IPS DF 6.9 (cell line): Measurements from ENCODE around the gene PTPRN2.

Experiments
- DNase-seq: peaks from one replicate; pipeline ENCODE4 v3.0.0-alpha.2; 2013; ENCODE audit warnings: low read depth, low spot score
- H3K27ac ChIP-seq: one replicate; pipeline ENCODE4 v1.5.1; 2013; ENCODE audit warnings: low read length, control low read depth
- H3K27me3 ChIP-seq: 2 replicates; pipeline ENCODE4 v1.6.1; 2013; ENCODE audit warnings: mild to moderate bottlenecking, low read length; ENCODE audit not compliant: control insufficient read depth, insufficient read depth
- H3K36me3 ChIP-seq: 2 replicates; pipeline ENCODE4 v1.6.1; 2013; ENCODE audit warnings: low read length; ENCODE audit not compliant: control insufficient read depth, insufficient read depth
- H3K4me1 ChIP-seq: 2 replicates; pipeline ENCODE4 v1.6.1; 2013; ENCODE audit warnings: low read length; ENCODE audit not compliant: control insufficient read depth, insufficient read depth
- H3K4me3 ChIP-seq: 2 replicates; pipeline ENCODE4 v1.5.1; 2013; ENCODE audit warnings: mild to moderate bottlenecking, low read length
- H3K9me3 ChIP-seq: 2 replicates; pipeline ENCODE4 v1.6.1; 2013; ENCODE audit warnings: low read length, inconsistent platforms; ENCODE audit not compliant: control insufficient read depth, insufficient read depth
- WGBS: extraction: QIAGEN DNeasy Blood & Tissue Kit; methylation state at CpG from one replicate; pipeline ENCODE4 v1.1.7; 2013; ENCODE audit warnings: mixed read lengths, missing lambda C conversion rate; ENCODE audit not compliant: insufficient read length, insufficient coverage; 5-methylcytosine and 5-hydroxymethylcytosine counted together

PTPRN2 gene

GRCh38 chr7:157658851-157659412 is 928.7 kb downstream of the PTPRN2 start:
- no peak overlapping the region for H3K4me3 ChIP-seq
- no peaks in the 10 kb centered on the region for H3K36me3 ChIP-seq
- H3K27ac ChIP-seq = no peak overlapping the region
- H3K9me3 ChIP-seq = peaks cover 24% of the 10 kb centered on the region
- DNase-seq = no peak
- H3K4me1 ChIP-seq = no peaks in the 10 kb centered on the region; the same call in 1 of the 2 replicates
- WGBS = no CpG with 5 or more reads among the region's 26 CpGs
- no peaks in the 10 kb centered on the region for H3K27me3 ChIP-seq

DNA sequence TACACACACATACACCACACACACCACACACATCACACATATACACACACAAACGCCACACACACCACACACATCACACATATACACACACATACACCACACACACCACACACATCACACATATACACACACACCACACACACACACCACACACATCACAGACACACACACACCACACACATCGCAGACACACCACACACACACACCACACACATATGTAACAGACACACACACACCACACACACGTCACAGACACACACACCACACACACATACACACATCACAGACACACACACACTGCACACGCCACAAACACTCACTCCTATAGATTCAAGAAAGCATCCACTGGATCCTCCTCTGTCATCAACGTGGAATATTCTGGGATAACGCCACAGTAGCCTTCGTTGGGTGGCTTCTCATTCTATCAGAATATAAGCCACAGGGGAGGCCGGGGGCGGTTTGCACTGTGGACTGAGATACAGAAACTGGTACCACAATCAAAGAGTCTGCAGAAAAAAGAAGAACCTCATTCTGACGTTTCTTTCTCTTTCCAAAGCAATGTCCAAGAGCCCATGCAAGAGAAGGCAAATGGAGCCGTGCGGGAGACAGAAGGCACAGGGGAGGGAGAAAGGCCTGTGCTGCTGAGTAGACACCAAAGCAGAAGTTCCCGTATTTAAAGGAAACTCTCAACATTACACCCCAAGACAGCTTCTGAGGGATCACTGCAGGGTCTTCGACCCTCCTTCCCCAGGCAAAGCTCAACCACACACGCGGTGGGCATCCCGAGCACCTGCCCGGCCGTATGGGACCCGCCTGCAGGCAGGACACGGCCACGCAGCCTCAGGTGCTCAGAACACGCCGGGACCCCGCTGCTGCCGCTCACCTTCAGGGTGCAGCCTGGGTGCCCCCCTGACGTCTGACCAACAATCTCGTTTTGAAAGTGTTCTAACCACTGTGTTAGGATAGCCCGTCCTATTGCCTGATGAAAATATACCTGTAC is 929.6 kb downstream of the PTPRN2 start:
- no peak for DNase-seq
- Histone ChIP-seq H3K4me3 (no peak overlapping the region; the same call in 1 of the 2 replicates), H3K9me3 (peaks cover 22% of the 10 kb centered on the region), H3K27ac (no peak overlapping the region), H3K36me3 (no peaks in the 10 kb centered on the region), H3K4me1 (no peaks in the 10 kb centered on the region; the same call in 1 of the 2 replicates), H3K27me3 (no peaks in the 10 kb centered on the region)
- no CpG with 5 or more reads among the region's 29 CpGs for WGBS

DNA sequence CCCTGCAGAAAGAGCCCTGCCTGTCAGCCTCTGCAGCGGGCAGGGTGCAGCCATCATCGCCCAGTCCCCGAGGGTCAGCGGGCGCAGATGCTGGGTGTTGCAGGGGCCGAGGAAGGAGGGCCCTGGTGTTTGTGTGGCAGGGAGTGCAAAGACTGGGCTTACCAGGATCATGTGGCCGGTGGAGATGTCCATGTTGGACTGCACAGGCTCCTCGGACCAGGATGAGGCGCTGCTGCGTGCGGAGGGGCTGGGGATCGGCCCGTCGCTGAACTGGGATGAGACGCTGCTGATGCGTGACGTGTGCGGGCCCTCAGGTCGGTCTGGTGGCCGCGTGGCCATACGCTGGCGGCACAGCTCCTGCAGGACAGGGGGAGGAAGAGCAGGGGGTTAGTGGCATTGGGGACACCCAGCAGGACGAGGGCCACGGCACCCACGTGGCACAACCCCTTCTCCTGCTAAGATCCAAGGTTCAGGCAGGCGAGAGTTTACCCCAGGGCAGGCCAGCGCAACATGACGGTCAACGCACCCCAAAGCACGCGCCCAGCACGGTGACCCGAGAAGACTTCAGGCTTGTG is 931.3 kb downstream of the PTPRN2 start:
- no peaks in the 10 kb centered on the region for H3K27me3 ChIP-seq
- no CpG with 5 or more reads among the region's 34 CpGs for WGBS
- H3K9me3 ChIP-seq = peaks cover 18% of the 10 kb centered on the region
- H3K27ac ChIP-seq = no peak overlapping the region
- no peaks in the 10 kb centered on the region; the same call in 1 of the 2 replicates for H3K4me1 ChIP-seq
- H3K36me3 ChIP-seq = no peaks in the 10 kb centered on the region
- no peak for DNase-seq
- no peak overlapping the region for H3K4me3 ChIP-seq

- no CpG with 5 or more reads among the region's 14 CpGs for WGBS
- H3K4me1 ChIP-seq = no peaks in the 10 kb centered on the region; the same call in 1 of the 2 replicates
- peaks cover 21% of the 10 kb centered on the region for H3K9me3 ChIP-seq
- no peak overlapping the region for H3K4me3 ChIP-seq
- H3K27ac ChIP-seq = no peak overlapping the region
- no peak for DNase-seq
- H3K36me3 ChIP-seq = no peaks in the 10 kb centered on the region
- H3K27me3 ChIP-seq = no peaks in the 10 kb centered on the region
Measured at GRCh38 chr7:157654350-157654749, 933.3 kb downstream of the PTPRN2 start.

DNA sequence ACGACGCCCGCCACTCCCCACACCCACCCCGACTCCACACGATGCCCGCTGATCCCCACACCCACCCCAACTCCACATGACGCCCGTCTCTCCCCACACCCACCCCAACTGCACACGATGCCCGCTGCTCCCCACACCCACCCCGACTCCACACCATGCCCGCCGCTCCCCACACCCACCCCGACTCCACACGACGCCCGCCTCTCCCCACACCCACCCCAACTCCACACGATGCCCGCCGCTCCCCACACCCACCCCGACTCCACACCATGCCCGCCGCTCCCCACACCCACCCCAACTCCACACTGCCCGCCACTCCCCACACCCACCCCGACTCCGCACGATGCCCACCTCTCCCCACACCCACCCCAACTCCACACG is 933.8 kb downstream of the PTPRN2 start:
- DNase-seq = no peak
- H3K36me3 ChIP-seq = no peaks in the 10 kb centered on the region
- no peak overlapping the region for H3K4me3 ChIP-seq
- H3K27ac ChIP-seq = no peak overlapping the region
- peaks cover 21% of the 10 kb centered on the region for H3K9me3 ChIP-seq
- no peaks in the 10 kb centered on the region; the same call in 1 of the 2 replicates for H3K4me1 ChIP-seq
- WGBS = no CpG with 5 or more reads among the region's 28 CpGs
- no peaks in the 10 kb centered on the region for H3K27me3 ChIP-seq

GRCh38 chr7:157652954-157653826 is 934.4 kb downstream of the PTPRN2 start:
- H3K27ac ChIP-seq = no peak overlapping the region
- H3K4me1 ChIP-seq = no peaks in the 10 kb centered on the region; the same call in 1 of the 2 replicates
- DNase-seq = no peak
- H3K9me3 ChIP-seq = peaks cover 17% of the 10 kb centered on the region
- H3K27me3 ChIP-seq = no peaks in the 10 kb centered on the region
- no peaks in the 10 kb centered on the region for H3K36me3 ChIP-seq
- no peak overlapping the region for H3K4me3 ChIP-seq
- WGBS = no CpG with 5 or more reads among the region's 32 CpGs

- no CpG with 5 or more reads among the region's 18 CpGs for whole genome bisulfite sequencing
- Histone ChIP-seq H3K36me3 (no peaks in the 10 kb centered on the region), H3K27ac (no peak overlapping the region), H3K4me3 (no peak overlapping the region), H3K9me3 (peaks cover 16% of the 10 kb centered on the region), H3K4me1 (no peaks in the 10 kb centered on the region; the same call in 1 of the 2 replicates), H3K27me3 (no peaks in the 10 kb centered on the region)
- no peak for DNase-seq
Measured at GRCh38 chr7:157652161-157652953, 935.3 kb downstream of the PTPRN2 start.

DNA sequence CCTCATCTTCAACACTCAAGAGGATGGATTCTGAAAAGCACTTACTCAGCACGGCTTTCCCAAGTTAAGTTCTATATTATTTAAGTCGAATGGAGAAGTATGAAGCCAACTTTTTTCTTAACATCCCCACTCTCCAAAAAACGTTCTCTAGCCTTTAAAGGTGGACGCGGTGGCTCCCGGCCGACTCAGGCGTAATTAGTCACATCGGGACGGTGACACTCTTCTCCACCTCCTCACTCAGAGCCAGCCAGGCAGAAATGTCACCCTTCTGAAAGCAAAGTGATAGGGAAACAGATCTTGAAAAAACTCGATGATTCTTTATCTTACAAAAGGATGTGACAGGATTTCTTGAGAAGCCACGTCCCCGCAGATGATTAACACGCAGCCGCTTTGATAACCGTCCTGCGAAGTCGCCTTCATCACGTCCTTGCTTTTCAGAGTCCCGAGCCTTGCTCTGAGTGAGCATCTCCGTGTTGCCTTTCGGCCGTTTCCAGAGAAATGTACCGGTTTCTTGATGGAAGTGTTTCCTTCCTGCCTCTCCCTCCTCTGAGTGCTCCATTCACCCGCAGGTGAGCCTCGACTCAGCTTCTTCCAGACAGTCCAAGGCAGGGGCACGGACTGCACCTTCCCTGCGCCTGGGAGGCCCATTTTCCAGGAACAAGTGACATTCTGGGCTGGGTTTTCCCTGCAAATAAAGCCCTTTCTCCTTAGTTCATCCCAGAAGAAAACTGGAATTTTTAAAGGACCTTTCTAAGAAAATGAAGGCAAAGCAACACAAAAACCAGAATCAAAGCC is 936.1 kb downstream of the PTPRN2 start:
- Histone ChIP-seq H3K9me3 (peaks cover 16% of the 10 kb centered on the region), H3K27me3 (no peaks in the 10 kb centered on the region), H3K36me3 (no peaks in the 10 kb centered on the region)

GRCh38 chr7:157650801-157651200 is 936.8 kb downstream of the PTPRN2 start:
- no peak for DNase-seq
- no peaks in the 10 kb centered on the region for H3K27me3 ChIP-seq
- H3K4me3 ChIP-seq = no peak overlapping the region
- no CpG with 5 or more reads among the region's 19 CpGs for WGBS
- no peaks in the 10 kb centered on the region for H3K36me3 ChIP-seq
- no peaks in the 10 kb centered on the region for H3K4me1 ChIP-seq
- no peak overlapping the region for H3K27ac ChIP-seq
- H3K9me3 ChIP-seq = peaks cover 18% of the 10 kb centered on the region

More for the DNA sequence above, 936.1 kb downstream of the PTPRN2 start:
- H3K4me3 ChIP-seq = no peak overlapping the region
- H3K27ac ChIP-seq = no peak overlapping the region
- DNase-seq = no peak
- no CpG with 5 or more reads among the region's 28 CpGs for whole genome bisulfite sequencing
- no peaks in the 10 kb centered on the region; the same call in 1 of the 2 replicates for H3K4me1 ChIP-seq
